Gastrocnemius medialis (tissue), 4 donors: ENCODE data around the gene SPACA5B.
"Not testable (repeated sequence)": the region's sequence is repeated elsewhere in the genome, so short reads cannot be mapped to it uniquely, and the experiment has no call there.

Source experiments
- CTCF ChIP-seq, 5 experiments: fragments of 450-650 bp in 3 of 5; fragments of 200-600 bp in 2 of 5; sonication (generic) in 2 of 5; IDR thresholded peaks in 4 of 5; conservative IDR thresholded peaks in 1 of 5; 1 replicate in 4 of 5; 2 replicates in 1 of 5; pipeline ENCODE4 v1.5.1; 2016 to 2019; ENCODE audit warnings: antibody characterized with exemption in 5 of 5, mild to moderate bottlenecking in 3 of 5, moderate library complexity in 3 of 5
- POLR2A ChIP-seq, 2 donors: fragments of 450-650 bp; IDR thresholded peaks; one replicate each; pipeline ENCODE4 v1.6.1; 2017; ENCODE audit warnings: antibody characterized with exemption in 2 of 2, mild to moderate bottlenecking in 2 of 2, moderate library complexity in 2 of 2

DNA sequence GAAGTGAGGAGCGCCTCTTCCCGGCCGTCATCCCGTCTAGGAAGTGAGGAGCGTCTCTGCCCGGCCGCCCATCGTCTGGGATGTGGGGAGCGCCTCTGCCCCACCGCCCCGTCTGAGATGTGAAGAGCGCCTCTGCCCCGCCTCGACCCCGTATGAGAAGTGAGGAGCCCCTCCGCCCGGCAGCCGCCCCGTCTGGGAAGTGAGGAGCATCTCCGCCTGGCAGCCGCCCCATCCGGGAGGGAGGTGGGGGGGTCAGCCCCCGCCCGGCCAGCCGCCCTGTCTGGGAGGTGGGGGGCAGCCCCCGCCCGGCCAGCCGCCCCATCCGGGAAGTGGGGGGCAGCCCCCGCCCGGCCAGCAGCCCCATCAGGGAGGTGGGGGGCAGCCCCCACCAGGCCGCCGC is 8.7 kb downstream of the SPACA5B start:
- not testable (repeated sequence) for TF ChIP-seq POLR2A (IDR thresholded peaks at IDR 0.05); CTCF (IDR thresholded peaks at IDR 0.05 in 4 of 5, conservative IDR thresholded peaks at IDR 0.05 in 1 of 5)
